A549 treated with Mapracorat at 1 μM for 4 hours (cell line): ENCODE measurements around the gene CSE1L. TPM values are rescaled to one million over a fixed set of nuclear protein-coding genes. Genes with fewer than 3 reads are reported as not detected.

ENCODE experiments used
- total RNA-seq: library from RNA; stranded (reverse); fragments of 200-300 nt; extraction: Qiagen RNA extraction; gene quantifications from 5 replicates; pipeline ENCODE4 v1.2.3, GENCODE V29; 2022

The CSE1L gene, protein sequence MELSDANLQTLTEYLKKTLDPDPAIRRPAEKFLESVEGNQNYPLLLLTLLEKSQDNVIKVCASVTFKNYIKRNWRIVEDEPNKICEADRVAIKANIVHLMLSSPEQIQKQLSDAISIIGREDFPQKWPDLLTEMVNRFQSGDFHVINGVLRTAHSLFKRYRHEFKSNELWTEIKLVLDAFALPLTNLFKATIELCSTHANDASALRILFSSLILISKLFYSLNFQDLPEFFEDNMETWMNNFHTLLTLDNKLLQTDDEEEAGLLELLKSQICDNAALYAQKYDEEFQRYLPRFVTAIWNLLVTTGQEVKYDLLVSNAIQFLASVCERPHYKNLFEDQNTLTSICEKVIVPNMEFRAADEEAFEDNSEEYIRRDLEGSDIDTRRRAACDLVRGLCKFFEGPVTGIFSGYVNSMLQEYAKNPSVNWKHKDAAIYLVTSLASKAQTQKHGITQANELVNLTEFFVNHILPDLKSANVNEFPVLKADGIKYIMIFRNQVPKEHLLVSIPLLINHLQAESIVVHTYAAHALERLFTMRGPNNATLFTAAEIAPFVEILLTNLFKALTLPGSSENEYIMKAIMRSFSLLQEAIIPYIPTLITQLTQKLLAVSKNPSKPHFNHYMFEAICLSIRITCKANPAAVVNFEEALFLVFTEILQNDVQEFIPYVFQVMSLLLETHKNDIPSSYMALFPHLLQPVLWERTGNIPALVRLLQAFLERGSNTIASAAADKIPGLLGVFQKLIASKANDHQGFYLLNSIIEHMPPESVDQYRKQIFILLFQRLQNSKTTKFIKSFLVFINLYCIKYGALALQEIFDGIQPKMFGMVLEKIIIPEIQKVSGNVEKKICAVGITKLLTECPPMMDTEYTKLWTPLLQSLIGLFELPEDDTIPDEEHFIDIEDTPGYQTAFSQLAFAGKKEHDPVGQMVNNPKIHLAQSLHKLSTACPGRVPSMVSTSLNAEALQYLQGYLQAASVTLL
- 88.3 to 97.5 TPM (median 92.7 TPM) in 5 replicates for total RNA-seq

DNA sequence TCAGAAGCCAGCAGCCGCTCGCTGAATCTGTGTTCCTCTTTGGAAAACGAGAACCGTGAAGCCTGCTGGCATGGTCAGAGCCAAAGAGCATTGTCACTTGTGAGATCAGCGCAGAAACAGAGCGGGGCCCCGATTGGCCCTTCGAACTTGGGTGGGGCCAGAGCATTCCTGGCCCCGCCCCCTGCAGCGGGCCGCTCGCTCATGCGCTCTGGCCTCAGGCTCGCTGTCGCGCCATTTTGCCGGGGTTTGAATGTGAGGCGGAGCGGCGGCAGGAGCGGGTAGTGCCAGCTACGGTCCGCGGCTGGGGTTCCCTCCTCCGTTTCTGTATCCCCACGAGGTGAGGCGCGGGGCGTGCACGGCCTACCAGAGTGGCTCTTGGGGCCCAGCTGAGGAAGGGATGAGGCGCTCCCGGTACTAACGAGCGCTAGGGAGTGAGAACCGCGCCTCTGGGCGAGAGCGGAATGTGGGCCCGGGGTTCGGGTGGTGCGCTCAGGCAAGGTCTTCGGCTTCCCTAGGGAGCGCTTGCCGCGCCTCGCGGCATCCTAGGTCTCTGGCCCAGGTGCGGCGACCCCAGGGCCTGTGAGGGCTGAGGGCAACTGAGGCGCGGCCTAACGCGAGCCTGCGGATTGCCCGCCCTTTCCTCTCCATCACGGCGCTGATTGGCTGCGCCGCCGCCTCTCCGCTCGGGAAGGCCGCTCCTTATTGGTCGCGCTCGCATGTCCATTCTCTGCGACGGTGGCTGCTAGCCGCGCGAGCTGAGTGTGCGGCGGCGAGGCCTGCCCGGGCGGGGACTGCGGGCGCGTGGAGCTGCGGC is at the start of gene CSE1L:
Gene CSE1L, plus strand, starts transcription at position 226 of the 814 bp plus-strand sequence. CDS start 12,152 bp downstream, outside the sequence.

Other genes with a start within 250 kb of the CSE1L start
- gene PREX1, start 218.3 kb upstream of the CSE1L start, total RNA-seq = 10.1 to 14.2 TPM (median 13.4 TPM) in 5 replicates
- 11.7 to 15.2 TPM (median 14.2 TPM) in 5 replicates for gene ARFGEF2, start 124.6 kb upstream of the CSE1L start, total RNA-seq
- 53.2 to 64.2 TPM (median 59.5 TPM) in 5 replicates for gene STAU1, start 142.0 kb downstream of the CSE1L start, total RNA-seq
- gene DDX27, start 173.1 kb downstream of the CSE1L start, total RNA-seq = 58.8 to 61.0 TPM (median 60.1 TPM) in 5 replicates
- gene ZNFX1, start 231.7 kb downstream of the CSE1L start, total RNA-seq = 21.7 to 27.4 TPM (median 22.4 TPM) in 5 replicates